Measurements from ENCODE around the gene AKR1A1. TPM values are rescaled to one million over a fixed set of nuclear protein-coding genes. Genes with fewer than 3 reads are reported as not detected.
"Not testable (repeated sequence)": the region's sequence is repeated elsewhere in the genome, so short reads cannot be mapped to it uniquely, and the experiment has no call there.

Gene AKR1A1
- total RNA-seq, 4 donors from 2014 or later, result 161 to 305 (median 201) TPM

DNA sequence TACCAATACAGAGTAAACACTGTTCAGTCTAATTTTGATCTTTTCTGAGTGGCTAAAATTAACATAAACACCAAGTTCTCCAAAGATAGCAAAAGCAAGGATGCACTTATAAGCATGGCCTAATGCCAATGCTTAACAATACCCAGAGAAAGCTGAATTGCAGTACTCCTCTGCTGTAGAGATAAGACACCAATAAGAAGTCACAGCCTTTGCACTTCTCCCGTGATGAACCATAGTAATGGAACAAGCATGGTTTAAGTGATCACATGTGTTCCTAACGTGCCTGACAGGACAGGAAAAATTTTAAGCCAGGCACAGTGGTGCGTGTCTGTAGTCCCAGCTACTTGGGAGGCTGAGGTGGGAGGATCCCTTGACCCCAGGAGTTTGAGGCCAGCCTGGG lies 34.6 kb upstream of the AKR1A1 start:
- TF ChIP-seq POLR2A (IDR thresholded peaks at IDR 0.05), result no peak
- TF ChIP-seq, protein P1, sequence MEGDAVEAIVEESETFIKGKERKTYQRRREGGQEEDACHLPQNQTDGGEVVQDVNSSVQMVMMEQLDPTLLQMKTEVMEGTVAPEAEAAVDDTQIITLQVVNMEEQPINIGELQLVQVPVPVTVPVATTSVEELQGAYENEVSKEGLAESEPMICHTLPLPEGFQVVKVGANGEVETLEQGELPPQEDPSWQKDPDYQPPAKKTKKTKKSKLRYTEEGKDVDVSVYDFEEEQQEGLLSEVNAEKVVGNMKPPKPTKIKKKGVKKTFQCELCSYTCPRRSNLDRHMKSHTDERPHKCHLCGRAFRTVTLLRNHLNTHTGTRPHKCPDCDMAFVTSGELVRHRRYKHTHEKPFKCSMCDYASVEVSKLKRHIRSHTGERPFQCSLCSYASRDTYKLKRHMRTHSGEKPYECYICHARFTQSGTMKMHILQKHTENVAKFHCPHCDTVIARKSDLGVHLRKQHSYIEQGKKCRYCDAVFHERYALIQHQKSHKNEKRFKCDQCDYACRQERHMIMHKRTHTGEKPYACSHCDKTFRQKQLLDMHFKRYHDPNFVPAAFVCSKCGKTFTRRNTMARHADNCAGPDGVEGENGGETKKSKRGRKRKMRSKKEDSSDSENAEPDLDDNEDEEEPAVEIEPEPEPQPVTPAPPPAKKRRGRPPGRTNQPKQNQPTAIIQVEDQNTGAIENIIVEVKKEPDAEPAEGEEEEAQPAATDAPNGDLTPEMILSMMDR (IDR thresholded peaks at IDR 0.05), result no peak
- Histone ChIP-seq H3K4me3 (no peak overlapping the region), H3K27ac (peak overlapping the region in 2 of 4 donors; percentile 37 to 50), H3K36me3 (peaks cover 0 to 65% (median 4%) of the 10 kb centered on the region in 3 donors), H3K27me3 (no peaks in the 10 kb centered on the region), H3K4me1 (peaks cover 0 to 44% (median 7%) of the 10 kb centered on the region in 4 donors), H3K9me3 (no peaks in the 10 kb centered on the region)
- DNase-seq, result no peak

DNA sequence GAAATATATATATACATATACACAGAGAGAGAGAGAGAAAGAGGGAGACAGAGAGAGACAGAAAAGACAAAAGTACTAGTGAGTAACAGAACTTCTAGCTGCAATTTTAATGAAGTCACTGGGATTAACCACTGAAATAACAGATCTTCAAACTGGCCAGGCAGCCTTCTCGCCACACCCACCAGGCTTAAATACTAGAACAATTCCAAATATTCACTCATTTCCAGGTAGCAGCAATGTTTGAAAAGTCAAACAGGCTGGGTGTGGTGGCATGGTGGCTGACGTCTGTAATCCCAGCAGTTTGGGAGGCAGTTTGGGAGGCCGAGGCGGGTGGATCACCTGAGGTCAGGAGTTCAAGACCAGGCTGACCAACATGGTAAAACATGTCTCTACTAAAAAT lies 34.2 kb upstream of the AKR1A1 start:
- Histone ChIP-seq H3K9me3 (no peaks in the 10 kb centered on the region), H3K4me3 (no peak overlapping the region), H3K27me3 (no peaks in the 10 kb centered on the region), H3K27ac (peak overlapping the region in 2 of 4 donors; percentile 37 to 50), H3K36me3 (peaks cover 0 to 60% (median 4%) of the 10 kb centered on the region in 3 donors), H3K4me1 (peaks cover 0 to 44% (median 7%) of the 10 kb centered on the region in 4 donors)
- TF ChIP-seq POLR2A (IDR thresholded peaks at IDR 0.05), result no peak
- TF ChIP-seq, protein P1 (IDR thresholded peaks at IDR 0.05), result no peak
- no peak for DNase-seq

DNA sequence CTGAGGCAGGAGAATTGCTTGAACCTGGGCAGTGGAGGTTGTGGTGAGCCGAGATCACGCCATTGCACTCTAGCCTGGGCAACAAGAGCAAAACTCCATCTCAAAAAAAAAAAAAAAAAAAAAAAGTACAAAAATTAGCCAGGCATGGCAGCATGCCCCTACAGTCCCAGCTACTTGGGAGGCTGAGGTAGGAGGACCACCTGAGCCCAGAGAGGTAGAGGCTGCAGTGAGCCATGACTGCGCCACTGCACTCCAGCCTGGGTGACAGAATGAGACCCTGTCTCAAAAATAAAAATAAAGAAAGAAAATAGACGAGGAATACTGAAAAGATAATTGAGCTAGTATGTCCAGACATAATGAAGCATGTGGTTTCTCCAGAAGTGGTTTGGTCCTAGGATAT lies 32.3 kb upstream of the AKR1A1 start:
- H3K4me1 ChIP-seq, result peaks cover 0 to 44% (median 7%) of the 10 kb centered on the region in 4 donors
- H3K27me3 ChIP-seq, H3K27ac ChIP-seq, DNase-seq, H3K4me3 ChIP-seq, H3K9me3 ChIP-seq: not testable (repeated sequence)
- peaks cover 0 to 41% (median 4%) of the 10 kb centered on the region in 3 donors for H3K36me3 ChIP-seq

DNA sequence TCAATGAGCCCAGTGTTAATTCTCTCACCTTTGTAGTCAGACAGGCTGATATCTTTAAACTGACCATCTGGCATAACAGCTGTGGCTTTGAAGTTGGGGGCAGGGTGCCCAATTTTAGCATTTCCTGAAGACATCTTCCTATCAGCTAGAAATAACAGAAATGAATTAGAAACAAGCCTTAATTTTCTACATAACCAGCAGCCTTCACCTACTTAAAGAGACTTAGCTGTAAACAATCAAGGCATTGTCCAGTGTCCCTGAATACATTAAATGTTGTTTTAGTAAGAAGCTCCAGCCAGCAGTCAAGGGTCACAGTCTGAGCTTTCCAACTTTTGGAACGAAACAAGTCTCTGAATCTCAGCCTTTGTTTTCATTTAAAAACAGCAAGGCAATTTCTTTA lies 31.7 kb upstream of the AKR1A1 start:
- peaks cover 0 to 44% (median 7%) of the 10 kb centered on the region in 4 donors for H3K4me1 ChIP-seq
- peak overlapping the region in 3 of 4 donors; percentile 6 to 94 (median 75) for H3K4me3 ChIP-seq
- H3K9me3 ChIP-seq, result no peaks in the 10 kb centered on the region
- DNase-seq, result no peak
- H3K36me3 ChIP-seq, result peaks cover 0 to 36% (median under 1%) of the 10 kb centered on the region in 3 donors
- H3K27me3 ChIP-seq, result no peaks in the 10 kb centered on the region
- TF ChIP-seq, protein P1 (IDR thresholded peaks at IDR 0.05), result no peak
- TF ChIP-seq POLR2A (IDR thresholded peaks at IDR 0.05), result no peak
- H3K27ac ChIP-seq, result peak overlapping the region in 1 of 4 donors; percentile 25

DNA sequence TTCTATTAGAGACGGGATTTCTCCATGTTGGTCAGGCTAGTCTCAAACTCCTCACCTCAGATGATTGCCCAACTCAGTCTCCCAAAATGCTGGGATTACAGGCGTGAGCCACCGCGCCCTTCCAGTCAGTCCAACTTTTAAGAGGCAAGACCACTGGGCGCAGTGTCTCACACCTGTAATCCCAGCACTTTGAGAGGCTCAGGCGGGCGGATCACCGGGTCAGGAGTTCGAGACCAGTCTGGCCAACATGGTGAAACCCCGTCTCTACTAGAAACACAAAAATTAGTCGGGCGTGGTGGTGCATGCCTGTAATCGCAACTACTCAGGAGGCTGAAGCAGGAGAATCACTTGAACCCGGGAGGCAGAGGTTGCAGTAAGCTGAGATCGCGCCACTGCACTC lies 30.9 kb upstream of the AKR1A1 start:
- Histone ChIP-seq H3K27ac (peak overlapping the region in 1 of 4 donors; percentile 25), H3K4me1 (peaks cover 0 to 38% (median 7%) of the 10 kb centered on the region in 4 donors), H3K4me3 (peak overlapping the region in 2 of 4 donors; percentile 75 to 94), H3K36me3 (peaks cover 0 to 27% (median 0%) of the 10 kb centered on the region in 3 donors)
- H3K27me3 ChIP-seq, DNase-seq, H3K9me3 ChIP-seq: not testable (repeated sequence)

DNA sequence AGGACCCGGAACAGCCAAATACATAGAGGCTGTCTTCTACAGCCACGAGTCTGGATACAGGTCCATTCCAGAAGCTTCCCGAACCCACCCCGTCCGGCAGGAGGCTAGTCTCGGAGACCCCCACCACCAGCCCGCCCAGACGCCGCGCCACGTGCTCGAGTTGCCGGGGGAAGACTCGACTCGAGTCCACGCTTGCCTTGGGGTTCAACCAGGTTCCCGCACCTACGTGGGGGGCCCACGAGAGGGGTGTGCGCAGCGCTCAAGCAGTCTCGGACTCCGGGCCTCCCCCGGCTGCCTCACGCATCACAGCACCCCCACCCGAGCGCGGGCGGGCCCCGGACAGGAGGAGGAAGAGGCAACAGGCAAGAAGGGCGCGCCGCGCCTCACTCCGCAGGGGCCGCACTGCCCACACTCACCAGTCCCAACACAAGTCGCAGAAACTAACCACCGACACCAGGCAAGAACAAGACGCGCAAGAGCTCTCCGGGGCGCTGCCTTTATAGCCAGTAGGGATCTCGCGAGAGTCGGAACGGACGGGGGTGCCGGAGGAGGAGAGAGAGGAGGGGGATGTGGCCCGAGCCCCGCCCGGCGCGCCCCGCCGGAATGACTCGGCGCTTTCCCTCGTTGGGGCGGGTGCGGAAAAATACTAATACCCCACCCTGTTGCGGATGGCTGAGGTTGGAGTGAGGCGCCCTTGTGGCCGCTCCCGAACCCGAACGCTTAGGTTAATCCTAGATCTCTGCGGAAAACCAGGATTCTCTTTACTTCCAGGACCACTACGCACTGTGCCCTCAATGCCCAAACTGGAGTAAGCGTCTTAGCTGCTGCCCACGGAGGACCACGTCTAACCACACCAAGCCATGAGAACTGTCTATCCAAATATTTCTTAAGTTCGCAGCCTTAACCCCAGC lies 29.0 kb upstream of the AKR1A1 start, which contains the start of gene PRDX1:
Gene PRDX1 (minus strand): TSS at position 472 of the 911 bp plus-strand sequence. CDS start 2,841 bp downstream, outside the sequence.
- peaks cover 0 to 11% (median 0%) of the 10 kb centered on the region in 3 donors for H3K36me3 ChIP-seq
- H3K4me3 ChIP-seq, result peak within 1 kb of the TSS; percentile 70 to 94 (median 82)
- no peaks in the 10 kb centered on the region for H3K27me3 ChIP-seq
- H3K9me3 ChIP-seq, result no peaks in the 10 kb centered on the region
- DNase-seq, result peak; percentile 96 to 99 (median 98)
- H3K4me1 ChIP-seq, result peaks cover 0 to 23% (median 5%) of the 10 kb centered on the region in 4 donors
- H3K27ac ChIP-seq, result peak within 1 kb of the TSS; percentile 85 to 95 (median 89)
- TF ChIP-seq, protein P1 (IDR thresholded peaks at IDR 0.05), result peak in 3 of 6 experiments; percentile 1 to 34 (median 19)
- peak; percentile 99 for TF ChIP-seq POLR2A (IDR thresholded peaks at IDR 0.05)
